A673 (cell line): ENCODE results near the gene ACKR3.

ENCODE experiments used
- EZH2 ChIP-seq: fragments of 200-600 bp; sonication (generic); IDR thresholded peaks from 2 replicates; pipeline ENCODE4 v1.6.1; 2017; ENCODE audit warnings: borderline replicate concordance, low read depth, mild to moderate bottlenecking, mixed read lengths, antibody characterized with exemption, low read length; ENCODE audit not compliant: poor library complexity, severe bottlenecking
- TF ChIP-seq, protein P1 (sequence below): fragments of 300-800, 200-600 bp; sonication (generic); conservative IDR thresholded peaks from 2 replicates; pipeline ENCODE4 v1.5.1; 2017; ENCODE audit warnings: low read depth, mild to moderate bottlenecking, antibody characterized with exemption, low read length, moderate library complexity, mixed read lengths

DNA sequence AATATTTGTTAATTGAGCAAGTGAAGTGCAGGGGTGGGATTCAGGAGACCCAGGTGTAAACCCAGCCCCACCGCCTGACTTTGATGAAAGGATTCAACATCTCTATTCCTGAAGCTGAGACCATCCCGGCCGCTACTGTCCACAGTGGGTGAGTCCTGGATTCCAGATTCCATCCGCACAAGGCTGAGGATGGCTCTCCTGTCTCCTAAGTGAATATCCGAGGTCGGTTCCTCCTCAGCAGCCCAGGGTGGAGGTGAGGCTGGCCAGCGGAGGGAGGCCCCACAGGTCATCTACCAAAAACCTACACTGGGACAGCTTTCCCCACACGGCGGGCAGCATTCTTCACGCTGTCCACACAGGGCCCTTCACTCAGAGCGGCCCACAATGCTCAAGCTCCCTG is 57.6 kb downstream of the ACKR3 start:
- TF ChIP-seq, protein P1, sequence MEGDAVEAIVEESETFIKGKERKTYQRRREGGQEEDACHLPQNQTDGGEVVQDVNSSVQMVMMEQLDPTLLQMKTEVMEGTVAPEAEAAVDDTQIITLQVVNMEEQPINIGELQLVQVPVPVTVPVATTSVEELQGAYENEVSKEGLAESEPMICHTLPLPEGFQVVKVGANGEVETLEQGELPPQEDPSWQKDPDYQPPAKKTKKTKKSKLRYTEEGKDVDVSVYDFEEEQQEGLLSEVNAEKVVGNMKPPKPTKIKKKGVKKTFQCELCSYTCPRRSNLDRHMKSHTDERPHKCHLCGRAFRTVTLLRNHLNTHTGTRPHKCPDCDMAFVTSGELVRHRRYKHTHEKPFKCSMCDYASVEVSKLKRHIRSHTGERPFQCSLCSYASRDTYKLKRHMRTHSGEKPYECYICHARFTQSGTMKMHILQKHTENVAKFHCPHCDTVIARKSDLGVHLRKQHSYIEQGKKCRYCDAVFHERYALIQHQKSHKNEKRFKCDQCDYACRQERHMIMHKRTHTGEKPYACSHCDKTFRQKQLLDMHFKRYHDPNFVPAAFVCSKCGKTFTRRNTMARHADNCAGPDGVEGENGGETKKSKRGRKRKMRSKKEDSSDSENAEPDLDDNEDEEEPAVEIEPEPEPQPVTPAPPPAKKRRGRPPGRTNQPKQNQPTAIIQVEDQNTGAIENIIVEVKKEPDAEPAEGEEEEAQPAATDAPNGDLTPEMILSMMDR, result no peak
- TF ChIP-seq EZH2, result no peak
